HG02588 (cell line): Measurements from ENCODE around the gene MRPL16.
"Not testable (repeated sequence)": the region's sequence is repeated elsewhere in the genome, so short reads cannot be mapped to it uniquely, and the experiment has no call there.

Experiments
- ATAC-seq: cut with Tn5 transposase; IDR thresholded peaks from one replicate; pipeline ENCODE4 v1.9.1; 2021; ENCODE audit warnings: mild to moderate bottlenecking, moderate library complexity; ENCODE audit not compliant: unreplicated experiment

The MRPL16 gene

GRCh38 chr11:59813364-59813763 is 2.8 kb upstream of the MRPL16 start:
- no peak for ATAC-seq

DNA sequence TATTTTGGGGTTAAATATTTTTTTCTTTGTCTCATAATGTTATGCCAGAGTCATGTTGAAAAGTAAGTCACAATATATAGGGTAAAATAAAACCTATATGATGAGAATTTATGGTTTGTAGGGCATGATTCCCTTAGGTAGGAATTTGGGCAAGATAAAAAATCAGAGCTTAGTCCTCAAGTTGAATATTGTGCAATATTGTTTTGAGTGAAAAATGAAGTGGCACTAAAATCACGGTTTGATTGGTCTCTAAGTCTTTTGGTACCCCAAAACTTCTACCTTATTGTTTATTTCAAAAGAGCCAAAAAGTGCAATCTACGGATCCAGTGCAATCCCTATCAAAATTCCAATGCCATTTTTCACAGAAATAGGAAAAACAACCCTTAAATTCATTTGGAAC is 1.6 kb upstream of the MRPL16 start:
- ATAC-seq, result no peak

DNA sequence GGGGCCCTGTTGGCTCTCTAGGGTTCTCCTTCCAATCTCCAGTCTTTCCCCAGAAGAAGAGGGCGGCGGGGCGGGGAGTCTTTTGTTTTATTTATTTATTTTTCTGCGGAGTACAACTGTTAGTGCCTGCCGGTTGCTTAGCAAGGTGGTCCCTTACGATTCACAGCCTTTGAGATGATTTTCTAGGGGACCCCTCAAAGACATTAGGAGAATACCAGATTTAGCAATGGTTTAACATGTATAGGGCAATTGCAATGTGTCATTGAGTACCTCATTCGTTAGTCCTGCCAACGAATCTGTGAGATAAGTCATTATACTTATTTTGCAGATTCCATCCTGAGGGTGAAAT is 307 bp upstream of the MRPL16 start:
- no peak for ATAC-seq

- ATAC-seq, result no peak
These were observed 3.4 kb downstream of the MRPL16 start for GRCh38 chr11:59807047-59807610.

DNA sequence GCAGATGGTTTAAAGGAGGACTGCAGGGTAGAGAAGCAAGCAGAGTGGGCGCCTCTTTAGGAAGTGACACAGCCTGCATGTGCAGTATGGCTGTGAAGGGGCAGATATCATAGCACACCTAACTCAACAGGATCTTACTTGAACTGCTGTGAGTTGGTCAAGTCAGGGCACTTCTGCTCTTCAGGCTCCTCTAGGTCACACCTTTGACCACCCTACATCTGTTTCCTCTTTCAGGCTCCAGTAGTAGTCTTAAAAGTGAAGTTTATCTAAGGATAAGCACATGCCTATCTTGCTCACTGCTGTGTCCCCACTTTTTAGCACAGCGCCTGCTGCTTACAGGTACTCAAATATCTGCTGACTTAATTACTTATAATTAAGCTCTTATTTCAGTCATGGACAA is 6.5 kb downstream of the MRPL16 start:
- no peak for ATAC-seq

- no peak for ATAC-seq
These were observed 7.9 kb downstream of the MRPL16 start for GRCh38 chr11:59802639-59803176.

DNA sequence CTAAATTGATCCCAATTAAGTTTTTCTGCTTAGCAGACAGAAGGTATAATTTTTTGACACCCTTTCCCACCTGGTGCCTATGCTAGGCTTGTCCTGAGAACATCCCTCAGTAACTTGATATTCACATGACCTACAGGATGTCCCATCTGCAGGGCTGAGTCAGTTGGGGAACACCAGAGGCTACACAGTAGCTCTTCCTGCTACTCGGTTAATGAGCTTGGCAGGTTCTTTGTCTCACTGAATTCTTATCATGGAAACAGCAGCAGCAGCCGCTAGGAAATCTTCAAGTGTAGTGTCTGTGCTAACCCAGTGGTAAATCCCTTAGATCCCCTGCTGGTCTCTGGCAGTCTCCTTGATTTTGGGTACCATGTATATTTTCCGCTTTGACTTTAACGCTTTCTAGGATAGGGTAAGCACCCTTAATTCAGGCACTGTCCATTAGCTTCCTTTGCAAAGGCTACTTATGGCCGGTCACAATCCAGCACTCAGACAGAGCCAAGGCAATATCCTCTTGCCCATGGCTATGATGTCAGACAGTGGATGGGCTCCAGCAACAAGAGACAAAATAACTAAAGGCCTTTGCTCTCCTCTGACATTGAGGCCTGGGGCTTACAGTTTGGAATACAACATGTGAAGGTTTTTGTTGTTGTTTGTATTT is 8.5 kb downstream of the MRPL16 start:
- no peak for ATAC-seq

- no peak for ATAC-seq
These were observed 9.3 kb downstream of the MRPL16 start for GRCh38 chr11:59801160-59801706.

GRCh38 chr11:59800390-59801025 is 10.1 kb downstream of the MRPL16 start:
- no peak for ATAC-seq

DNA sequence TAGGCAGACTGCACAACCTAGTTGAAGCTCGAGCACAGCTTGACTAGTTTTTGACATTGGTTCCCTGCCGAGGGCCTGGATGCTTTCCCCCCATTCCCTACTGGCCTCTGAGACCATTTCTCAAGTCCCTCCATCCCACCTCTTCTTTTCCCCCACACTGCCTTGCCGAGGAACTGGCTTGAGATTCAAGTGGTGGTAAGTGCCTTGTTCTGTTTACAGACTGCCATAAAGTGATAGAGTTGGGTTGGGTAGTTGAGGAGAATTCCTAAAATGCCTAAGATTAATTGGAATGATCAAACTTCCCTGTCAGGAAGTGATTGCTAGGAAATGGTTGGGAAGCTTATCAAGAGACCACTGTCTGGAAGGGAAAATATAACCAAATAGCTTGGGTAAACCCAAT is 16.2 kb downstream of the MRPL16 start:
- ATAC-seq, result no peak

DNA sequence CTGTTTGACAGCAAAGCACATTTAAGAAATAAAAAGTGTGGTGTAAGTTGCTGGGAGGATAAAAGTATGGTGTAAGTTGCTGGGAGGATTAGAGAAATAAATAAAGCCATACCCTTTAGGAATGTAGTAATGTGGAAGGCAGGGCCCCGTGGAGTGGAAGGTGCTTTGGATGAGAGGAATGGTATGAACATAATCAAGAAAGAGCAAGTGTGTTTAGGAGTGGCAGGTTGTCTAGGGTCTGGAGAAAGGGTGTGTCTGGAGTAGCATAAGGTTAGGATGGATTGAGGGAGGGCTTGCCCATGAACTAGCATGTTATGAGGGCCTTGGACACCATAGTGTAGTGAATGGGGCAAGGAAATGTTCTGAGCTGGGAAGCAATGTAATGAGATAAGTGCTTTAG is 18.1 kb downstream of the MRPL16 start:
- no peak for ATAC-seq

DNA sequence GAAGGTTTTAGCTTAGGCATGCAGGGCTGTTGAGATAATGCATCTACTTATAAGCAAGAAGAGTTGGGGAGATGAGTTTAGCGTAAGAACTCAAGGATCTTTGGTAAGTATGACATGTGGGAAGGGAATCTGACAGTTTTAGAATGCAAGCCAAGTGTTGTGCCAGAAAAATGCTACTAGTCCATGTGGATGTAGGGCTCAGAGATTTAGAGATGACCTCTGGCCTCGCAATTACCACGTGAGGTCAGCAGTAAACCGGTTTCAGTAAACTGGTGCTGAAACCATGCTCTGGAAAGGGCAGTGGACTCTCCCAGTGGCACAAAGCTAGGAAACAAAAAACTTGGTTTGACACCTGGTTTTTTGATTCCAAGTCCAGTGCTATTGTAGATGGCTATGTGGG is 18.9 kb downstream of the MRPL16 start:
- no peak for ATAC-seq

- no peak for ATAC-seq
These were observed 22.8 kb downstream of the MRPL16 start for GRCh38 chr11:59787816-59788215.

- ATAC-seq, result no peak
These were observed 23.4 kb downstream of the MRPL16 start for GRCh38 chr11:59787255-59787588.

- ATAC-seq, result no peak
These were observed 24.8 kb downstream of the MRPL16 start for GRCh38 chr11:59785818-59786217.

- not testable (repeated sequence) for ATAC-seq
These were observed 26.1 kb downstream of the MRPL16 start for GRCh38 chr11:59784441-59784840.

DNA sequence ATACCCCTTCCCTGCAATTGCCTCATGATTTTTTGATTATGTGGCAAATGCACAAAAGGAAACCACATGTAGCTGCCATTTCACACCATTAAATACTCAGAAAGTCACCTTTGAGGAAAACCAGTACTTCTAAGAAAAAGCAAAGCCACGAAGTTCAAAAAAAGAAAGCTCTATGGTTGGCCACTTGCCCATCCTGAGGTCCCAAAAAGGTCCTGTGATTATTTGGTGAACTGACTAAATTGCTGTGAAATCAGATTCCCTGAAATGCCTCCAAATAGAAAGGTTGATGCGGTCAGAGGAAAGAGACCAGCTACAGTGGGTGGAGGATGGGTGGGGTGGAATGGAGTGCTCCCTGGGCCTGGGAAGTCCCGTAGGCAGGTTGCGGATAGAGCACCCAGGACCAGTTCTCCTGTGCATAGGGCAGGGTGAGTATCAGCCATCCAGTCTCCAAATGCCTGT is 26.9 kb downstream of the MRPL16 start:
- ATAC-seq, result no peak

DNA sequence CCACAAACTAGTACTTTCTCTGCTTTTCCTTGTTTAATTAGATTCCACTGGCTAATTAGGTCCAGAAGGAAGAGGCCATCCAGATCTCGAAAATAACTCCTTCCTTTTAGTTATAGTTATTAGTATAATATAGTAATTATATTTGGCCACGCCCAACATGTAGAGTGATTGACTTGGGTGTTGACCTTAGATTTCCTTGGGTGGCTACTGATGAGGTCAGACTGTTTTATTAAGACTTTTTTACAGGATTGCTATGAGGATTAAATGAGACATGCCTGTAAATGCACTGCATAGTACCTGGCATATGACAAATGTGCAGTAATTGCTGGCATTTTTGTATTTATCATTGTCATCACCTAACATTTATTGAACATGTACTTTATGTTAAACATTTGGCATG is 28.5 kb downstream of the MRPL16 start:
- no peak for ATAC-seq

- no peak for ATAC-seq
These were observed 31.1 kb downstream of the MRPL16 start for GRCh38 chr11:59779487-59779886.

DNA sequence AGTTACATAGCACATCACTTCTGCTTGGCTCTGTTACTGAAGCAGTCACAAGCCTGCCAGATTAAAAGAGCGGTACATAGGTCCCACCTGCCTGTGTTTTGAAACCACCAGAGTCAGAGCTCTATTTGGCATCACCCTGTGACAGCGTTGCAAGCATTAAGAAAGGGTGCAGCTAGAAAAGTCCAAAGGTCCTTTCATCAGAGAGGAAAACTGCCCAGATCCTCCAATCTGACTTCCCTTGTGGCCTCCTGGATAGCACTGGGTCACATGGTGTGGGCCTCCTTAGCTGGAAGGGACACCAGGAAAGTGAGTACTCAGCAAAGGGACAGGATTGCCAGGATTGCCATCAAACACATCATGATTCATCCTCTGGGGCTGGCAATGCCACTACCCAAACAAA is 32.5 kb downstream of the MRPL16 start:
- no peak for ATAC-seq

DNA sequence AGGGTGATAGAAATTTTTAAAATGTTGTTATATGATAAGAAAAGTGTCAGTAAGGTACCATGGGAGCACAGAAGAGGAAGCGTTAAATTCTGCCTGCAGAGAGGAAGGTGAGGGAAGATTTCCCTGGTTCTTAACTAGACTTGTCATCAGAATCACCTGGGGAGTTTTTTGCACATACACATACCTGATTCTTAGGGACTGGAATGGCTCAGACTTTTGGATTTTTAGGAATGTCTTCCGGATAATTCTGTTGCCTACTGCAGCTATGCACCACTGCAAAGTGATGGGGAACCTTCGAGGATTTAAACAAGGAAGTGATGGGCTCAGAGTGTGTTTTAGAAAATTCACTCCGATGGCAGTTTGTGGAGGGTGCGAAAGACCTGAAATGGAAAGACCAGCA is 33.5 kb downstream of the MRPL16 start:
- no peak for ATAC-seq
